Smooth muscle cell (in vitro differentiated cells): Measurements from ENCODE around the gene FANCG. TPM values are rescaled to one million over a fixed set of nuclear protein-coding genes. Genes with fewer than 3 reads are reported as not detected.

Experiments
- DNase-seq: peaks from one replicate; lab custom pipeline; 2025; ENCODE audit not compliant: unreplicated experiment; lab: John Stamatoyannopoulos, UW
- H2AFZ ChIP-seq: fragments of 200-600 bp; sonication (generic); 2 replicates; pipeline ENCODE4 v1.6.0; 2016; ENCODE audit warnings: antibody characterized with exemption, low read depth, mild to moderate bottlenecking
- H3F3A ChIP-seq: fragments of 200-600 bp; sonication (generic); 2 replicates; pipeline ENCODE4 v1.6.0; 2017; ENCODE audit warnings: antibody characterized with exemption, low read depth
- H3K27ac ChIP-seq: fragments of 200-600 bp; sonication (generic); 2 replicates; pipeline ENCODE4 v1.5.1; 2016; ENCODE audit warnings: low read depth, mild to moderate bottlenecking
- H3K27me3 ChIP-seq: fragments of 200-600 bp; sonication (generic); 2 replicates; pipeline ENCODE4 v1.6.1; 2016; ENCODE audit warnings: low read depth, mild to moderate bottlenecking
- H3K36me3 ChIP-seq: fragments of 200-600 bp; sonication (generic); 2 replicates; pipeline ENCODE4 v1.5.1; 2016; ENCODE audit warnings: low read depth
- H3K4me1 ChIP-seq: fragments of 200-600 bp; sonication (generic); 2 replicates; pipeline ENCODE4 v1.5.1; 2016; ENCODE audit warnings: low read depth
- H3K4me2 ChIP-seq: fragments of 200-600 bp; sonication (generic); 2 replicates; pipeline ENCODE4 v1.6.0; 2016; ENCODE audit warnings: mild to moderate bottlenecking
- H3K4me3 ChIP-seq: fragments of 200-600 bp; sonication (generic); 2 replicates; pipeline ENCODE4 v1.5.1; 2016; ENCODE audit warnings: mild to moderate bottlenecking
- H3K79me2 ChIP-seq: fragments of 200-600 bp; sonication (generic); 2 replicates; pipeline ENCODE4 v1.6.0; 2016; ENCODE audit warnings: low read depth, mild to moderate bottlenecking
- H3K9ac ChIP-seq: fragments of 200-600 bp; sonication (generic); 2 replicates; pipeline ENCODE4 v1.6.0; 2016; ENCODE audit warnings: low read depth
- H3K9me3 ChIP-seq: fragments of 200-600 bp; sonication (generic); replicated peaks from 2 replicates; pipeline ENCODE4 v1.5.1; 2016; ENCODE audit warnings: low read depth
- H4K20me1 ChIP-seq: fragments of 200-600 bp; sonication (generic); 2 replicates; pipeline ENCODE4 v1.6.0; 2016; ENCODE audit warnings: low read depth
- WGBS: methylation state at CpG from one replicate; pipeline ENCODE4 v1.1.7; 2016; ENCODE audit warnings: low lambda C conversion rate; 5-methylcytosine and 5-hydroxymethylcytosine counted together
- polyA plus RNA-seq: library from polyadenylated mRNA; unstranded; fragments of >200 nt; fragmentation: Nextera tagmentation; extraction: Ambion mirVana; gene quantifications from 2 replicates; pipeline ENCODE4 v1.2.1, GENCODE V29; 2016
- total RNA-seq: library from RNA; depleted of rRNA; stranded (reverse); fragments of >200 nt; gene quantifications from 2 replicates; pipeline ENCODE4 v1.2.3, GENCODE V29; 2014
- TF ChIP-seq, protein P1 (sequence below): fragments of 200-600 bp; sonication (generic); IDR thresholded peaks from 2 replicates; pipeline ENCODE4 v1.5.1; 2017; ENCODE audit warnings: borderline replicate concordance, mild to moderate bottlenecking, antibody characterized with exemption; ENCODE audit not compliant: insufficient read depth, poor library complexity, severe bottlenecking

FANCG gene
- total and polyA plus RNA-seq, 2 experiments from 2014 or later: 13.0 to 19.0 TPM

GRCh38 chr9:35112257-35113020, 32.7 kb upstream of the FANCG start:
- TF ChIP-seq, protein P1, sequence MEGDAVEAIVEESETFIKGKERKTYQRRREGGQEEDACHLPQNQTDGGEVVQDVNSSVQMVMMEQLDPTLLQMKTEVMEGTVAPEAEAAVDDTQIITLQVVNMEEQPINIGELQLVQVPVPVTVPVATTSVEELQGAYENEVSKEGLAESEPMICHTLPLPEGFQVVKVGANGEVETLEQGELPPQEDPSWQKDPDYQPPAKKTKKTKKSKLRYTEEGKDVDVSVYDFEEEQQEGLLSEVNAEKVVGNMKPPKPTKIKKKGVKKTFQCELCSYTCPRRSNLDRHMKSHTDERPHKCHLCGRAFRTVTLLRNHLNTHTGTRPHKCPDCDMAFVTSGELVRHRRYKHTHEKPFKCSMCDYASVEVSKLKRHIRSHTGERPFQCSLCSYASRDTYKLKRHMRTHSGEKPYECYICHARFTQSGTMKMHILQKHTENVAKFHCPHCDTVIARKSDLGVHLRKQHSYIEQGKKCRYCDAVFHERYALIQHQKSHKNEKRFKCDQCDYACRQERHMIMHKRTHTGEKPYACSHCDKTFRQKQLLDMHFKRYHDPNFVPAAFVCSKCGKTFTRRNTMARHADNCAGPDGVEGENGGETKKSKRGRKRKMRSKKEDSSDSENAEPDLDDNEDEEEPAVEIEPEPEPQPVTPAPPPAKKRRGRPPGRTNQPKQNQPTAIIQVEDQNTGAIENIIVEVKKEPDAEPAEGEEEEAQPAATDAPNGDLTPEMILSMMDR: no peak
- H2AFZ ChIP-seq: no peak overlapping the region
- H3K9me3 ChIP-seq: no peaks in the 10 kb centered on the region
- WGBS: 65% methylated on average over 3 of the region's 3 CpGs
- peak overlapping the region; percentile 93 for H3K27ac ChIP-seq
- H4K20me1 ChIP-seq: peaks cover 44% of the 10 kb centered on the region
- peak overlapping the region; percentile 71 for H3K9ac ChIP-seq
- H3K36me3 ChIP-seq: no peaks in the 10 kb centered on the region
- DNase-seq: no peak
- peaks cover 13% of the 10 kb centered on the region for H3F3A ChIP-seq
- no peaks in the 10 kb centered on the region for H3K27me3 ChIP-seq
- peaks cover 48% of the 10 kb centered on the region for H3K79me2 ChIP-seq
- H3K4me1 ChIP-seq: peaks cover 28% of the 10 kb centered on the region
- peak overlapping the region; percentile 85 for H3K4me2 ChIP-seq
- peak overlapping the region; percentile 38 for H3K4me3 ChIP-seq

- Histone ChIP-seq H3K9ac (peak overlapping the region; percentile 93), H3K36me3 (no peaks in the 10 kb centered on the region), H3K4me2 (peak overlapping the region; percentile 95), H3F3A (peaks cover 8% of the 10 kb centered on the region), H3K27ac (peak overlapping the region; percentile 93), H3K27me3 (no peaks in the 10 kb centered on the region), H3K4me1 (peaks cover 22% of the 10 kb centered on the region), H2AFZ (peak overlapping the region; percentile 31), H3K9me3 (no peaks in the 10 kb centered on the region), H3K79me2 (peaks cover 48% of the 10 kb centered on the region), H4K20me1 (peaks cover 44% of the 10 kb centered on the region), H3K4me3 (peak overlapping the region; percentile 80)
- whole genome bisulfite sequencing: 3% methylated on average over 18 of the region's 57 CpGs
- TF ChIP-seq, protein P1: no peak
- DNase-seq: peak; percentile 93
Observed at GRCh38 chr9:35111001-35111933, 31.5 kb upstream of the FANCG start.

DNA sequence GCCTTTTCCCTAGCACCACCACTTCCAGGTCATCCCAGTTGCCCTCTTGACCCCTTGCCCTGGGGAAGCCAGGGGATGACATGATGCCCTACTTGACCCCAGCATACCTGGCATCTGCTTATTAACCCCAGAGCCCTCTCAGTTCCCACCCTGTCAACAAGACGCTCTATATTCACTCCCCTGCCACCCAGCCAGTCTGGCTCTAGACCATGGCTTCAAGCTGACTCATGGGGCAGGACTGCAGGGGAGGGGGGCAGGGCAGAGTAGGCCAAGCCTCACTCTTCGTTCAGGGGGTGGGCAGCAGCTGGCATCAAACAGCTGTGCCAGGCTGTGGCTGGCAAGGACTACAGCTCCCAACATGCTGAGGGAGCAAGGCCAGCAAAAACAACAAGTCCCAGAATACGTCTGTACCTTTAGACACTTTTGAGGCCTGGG, 30.6 kb upstream of the FANCG start:
- Histone ChIP-seq H3K4me1 (peaks cover 22% of the 10 kb centered on the region), H3K9ac (peak overlapping the region; percentile 93), H3K4me2 (peak overlapping the region; percentile 95), H3K27me3 (no peaks in the 10 kb centered on the region), H3K36me3 (no peaks in the 10 kb centered on the region), H2AFZ (no peak overlapping the region), H3K9me3 (no peaks in the 10 kb centered on the region), H3K79me2 (peaks cover 48% of the 10 kb centered on the region), H3K27ac (peak overlapping the region; percentile 91), H3K4me3 (peak overlapping the region; percentile 80), H3F3A (peaks cover 8% of the 10 kb centered on the region), H4K20me1 (peaks cover 44% of the 10 kb centered on the region)
- no peak for DNase-seq
- WGBS: 17% methylated on average over 3 of the region's 3 CpGs
- TF ChIP-seq, protein P1: no peak
